Measurements from ENCODE around the gene HYAL3.
"Not testable (repeated sequence)": the region's sequence is repeated elsewhere in the genome, so short reads cannot be mapped to it uniquely, and the experiment has no call there.

HYAL3 gene

GRCh38 chr3:50312041-50312440, 12.8 kb upstream of the HYAL3 start:
- not testable (repeated sequence) for DNase-seq

DNA sequence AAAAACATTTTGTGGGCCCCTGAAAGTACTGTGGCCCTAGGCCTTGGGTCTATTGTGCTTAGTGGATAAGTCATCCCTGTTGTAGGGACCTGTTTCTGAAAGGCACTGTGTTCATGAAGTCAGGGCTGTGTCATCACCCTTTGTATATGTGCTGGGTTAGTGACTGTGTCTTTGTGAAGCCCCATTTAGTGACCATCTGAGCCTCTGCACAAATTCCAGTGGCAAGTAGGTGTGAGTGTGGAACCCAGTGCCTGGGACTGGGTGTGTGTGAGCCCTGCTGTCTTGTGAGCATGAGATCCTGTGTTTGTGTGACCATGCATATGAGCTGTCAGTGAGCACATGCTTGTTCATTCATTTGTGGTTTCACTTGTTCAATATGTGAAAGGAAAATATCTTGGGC, 5.4 kb upstream of the HYAL3 start:
- DNase-seq: no peak

- no peak for DNase-seq
Measured at GRCh38 chr3:50303013-50303815, 4.0 kb upstream of the HYAL3 start, which contains the start of gene HYAL1. Gene HYAL1, minus strand, starts transcription at chr3:50303574. Its CDS starts 618 bp downstream, at chr3:50302956.

DNA sequence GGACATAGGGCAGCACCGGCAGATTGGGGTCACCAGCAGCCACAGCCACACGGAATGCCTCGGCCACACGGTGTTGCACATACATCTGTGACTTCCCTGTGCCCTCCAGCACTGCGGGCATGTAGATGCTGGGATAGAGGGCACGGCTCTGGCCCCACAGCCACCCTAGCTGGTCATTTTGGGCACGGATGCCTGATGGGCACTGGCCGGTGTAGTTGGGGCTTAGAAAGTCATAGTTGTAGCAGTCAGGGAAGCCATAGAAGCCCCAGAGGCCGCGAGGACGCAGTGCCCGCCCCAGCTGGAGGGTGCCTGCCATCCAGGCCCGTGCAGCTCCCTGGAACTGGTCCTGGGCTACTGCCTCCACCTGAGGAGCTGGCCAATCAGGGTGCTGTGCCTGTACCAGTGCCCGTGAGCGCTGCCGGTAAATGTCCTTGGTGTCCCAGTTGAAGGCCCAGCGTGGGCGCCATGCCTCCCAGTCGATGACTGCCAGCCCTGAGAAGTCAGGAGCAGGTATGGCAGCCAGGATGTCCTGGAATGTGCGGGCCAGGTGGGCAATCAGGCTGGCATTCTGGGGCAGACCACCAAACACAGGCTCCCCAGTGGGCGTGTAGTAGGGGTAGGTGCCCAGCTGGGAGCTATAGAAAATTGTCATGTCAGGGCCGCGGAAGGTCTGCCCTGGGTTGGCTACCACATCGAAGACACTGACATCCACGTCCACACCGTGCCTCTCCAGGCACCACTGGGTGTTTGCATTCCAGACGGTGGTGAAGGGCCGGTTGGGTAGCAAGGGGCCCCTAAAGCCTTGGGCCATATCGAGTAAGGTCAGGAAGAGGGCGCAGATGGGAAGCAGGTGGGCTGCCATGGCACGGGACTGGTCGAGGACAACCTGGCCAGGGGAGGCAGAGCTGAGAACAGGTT, 3.1 kb upstream of the HYAL3 start:
- DNase-seq: no peak

- no peak for DNase-seq
Measured at GRCh38 chr3:50300681-50301254, 1.6 kb upstream of the HYAL3 start.

DNA sequence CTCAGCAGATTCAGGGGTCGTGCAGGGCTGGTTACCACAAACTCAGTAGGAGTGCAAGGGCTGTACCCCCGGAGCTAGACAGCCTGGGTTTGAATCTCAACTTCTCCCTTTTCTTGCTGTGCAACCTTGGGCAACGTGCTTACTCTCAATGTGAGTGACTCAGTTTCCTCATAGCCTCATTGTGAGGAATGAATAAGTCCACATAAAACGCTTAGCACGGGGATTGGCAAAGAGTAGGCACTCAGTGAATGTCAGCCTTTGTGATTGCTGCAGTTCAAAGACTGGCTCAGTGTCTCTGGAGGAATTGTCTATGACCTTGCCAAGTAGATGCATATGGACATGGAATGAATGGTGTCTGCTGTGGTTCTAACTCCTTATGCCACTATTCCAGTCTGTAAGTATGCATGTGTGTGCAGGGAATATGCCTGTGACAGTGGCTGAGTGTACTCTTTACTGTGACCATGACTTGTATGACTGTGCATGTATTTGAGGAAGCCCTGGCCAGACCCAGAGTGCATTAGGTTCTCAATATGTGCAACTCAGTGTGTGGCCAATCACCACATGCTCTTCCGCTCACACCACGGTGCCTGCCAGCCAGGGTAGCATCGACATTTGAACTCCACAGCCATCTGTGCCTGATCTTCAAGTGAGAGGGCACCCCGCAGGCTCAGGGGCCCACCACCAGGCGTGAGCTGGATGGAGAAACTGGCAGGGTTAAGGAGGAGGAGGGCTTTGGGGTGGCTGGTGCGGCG, 900 bp upstream of the HYAL3 start:
- no peak for DNase-seq

GRCh38 chr3:50299638-50299928, 378 bp upstream of the HYAL3 start:
- DNase-seq: no peak

DNA sequence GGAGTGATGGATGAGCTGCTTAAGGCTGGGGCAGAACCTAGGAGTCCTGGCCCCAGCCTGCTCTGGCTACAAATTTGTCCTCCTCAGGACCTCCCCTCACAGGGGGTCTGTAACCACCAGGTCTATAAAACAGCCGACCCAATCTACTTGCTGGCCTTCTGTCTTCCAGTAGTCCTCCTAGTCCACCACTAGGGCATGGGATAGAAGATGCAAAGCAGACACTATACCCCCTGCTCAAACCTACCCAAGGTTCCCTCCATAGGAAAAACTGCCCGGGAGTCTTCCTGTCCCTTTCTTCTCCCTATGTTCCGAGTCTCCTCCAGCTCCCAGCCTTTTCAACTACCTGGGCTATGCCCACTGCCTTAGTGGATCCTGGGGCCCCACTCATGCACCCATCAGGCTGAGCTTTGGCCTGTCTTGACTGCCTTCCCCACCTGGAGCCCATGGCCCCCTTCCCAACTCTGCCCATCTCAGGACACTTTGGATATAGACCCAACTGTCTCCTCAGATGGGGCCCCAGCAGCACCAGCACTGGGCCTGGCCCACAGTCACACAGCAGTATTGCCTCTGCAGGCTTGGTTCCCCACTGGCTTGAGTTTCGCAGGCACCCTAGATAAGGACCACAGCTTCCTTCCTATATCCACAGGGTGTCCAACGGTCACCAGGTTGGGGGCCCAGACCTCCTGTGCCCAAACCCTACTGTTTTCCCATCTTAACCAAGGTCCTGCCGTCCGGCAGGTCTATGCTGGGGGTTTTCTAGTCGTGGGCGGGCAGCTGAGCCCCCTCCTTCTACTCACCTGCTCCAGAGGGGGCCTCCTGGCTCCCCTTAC, 1.1 kb downstream of the HYAL3 start:
- DNase-seq: no peak

DNA sequence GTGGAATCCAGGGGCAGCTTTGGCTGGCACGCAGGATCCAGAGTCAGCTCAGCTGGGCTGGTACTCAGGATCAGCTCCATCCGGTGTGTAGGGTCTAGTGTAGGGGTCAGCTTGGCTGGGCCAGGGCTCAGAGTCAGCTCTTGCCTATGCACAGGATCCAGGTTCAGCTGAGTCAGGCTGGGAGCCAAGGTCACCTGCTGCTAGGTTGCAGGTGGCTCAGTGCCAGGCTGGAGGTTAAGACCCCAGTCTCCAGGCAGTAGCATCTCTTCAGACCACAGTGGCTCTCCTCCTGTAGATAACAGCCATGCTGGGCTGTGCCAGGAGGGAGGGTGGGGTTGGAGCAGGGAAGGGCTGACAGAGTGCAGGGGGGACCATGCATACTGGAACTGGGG, 1.8 kb downstream of the HYAL3 start:
- no peak for DNase-seq

GRCh38 chr3:50296721-50297383, 2.4 kb downstream of the HYAL3 start:
- no peak for DNase-seq

DNA sequence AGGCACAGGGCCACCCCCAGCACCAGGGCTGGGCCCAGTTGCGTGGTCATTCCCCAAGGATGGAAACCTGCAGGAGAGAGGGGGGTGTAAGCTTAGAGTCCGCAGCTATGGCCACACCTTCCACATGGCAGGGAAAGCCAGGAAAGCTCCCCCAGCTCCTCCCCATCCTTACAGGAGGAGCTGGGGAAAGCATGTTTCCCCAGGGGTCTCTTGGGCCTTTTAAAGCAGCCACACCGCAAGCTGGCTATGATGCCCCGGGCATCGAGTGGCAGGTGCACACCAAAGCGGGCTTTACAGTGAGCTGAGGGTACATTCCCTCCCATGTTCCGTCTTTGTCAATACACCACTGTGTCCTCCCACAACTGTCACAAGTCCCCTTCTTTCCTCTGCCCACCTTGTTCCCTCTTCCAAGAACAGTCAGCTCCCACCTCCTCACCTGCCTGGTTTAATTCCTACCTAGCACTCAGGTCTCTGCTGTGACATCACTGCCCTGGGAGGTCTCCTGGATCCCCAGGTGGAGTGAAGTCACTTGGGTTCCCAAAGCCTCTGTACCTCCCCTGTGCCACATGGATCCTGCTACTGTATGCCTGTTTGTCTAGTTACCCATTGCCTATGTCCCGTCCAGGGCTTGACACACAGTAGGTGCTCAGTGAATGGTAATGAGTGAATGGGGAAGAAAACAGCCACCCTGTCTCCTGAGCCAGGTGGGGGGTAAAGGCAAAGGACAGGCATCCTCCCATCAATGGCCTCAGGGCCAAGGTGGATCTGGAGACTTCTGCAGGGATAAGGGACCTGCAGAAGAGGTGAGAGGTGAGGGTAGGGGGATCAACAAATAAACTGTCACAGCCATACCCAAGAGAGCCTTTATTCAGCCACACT, 3.4 kb downstream of the HYAL3 start:
- no peak for DNase-seq

GRCh38 chr3:50294492-50295403, 4.5 kb downstream of the HYAL3 start:
- DNase-seq: no peak

- DNase-seq: no peak
Measured at GRCh38 chr3:50294089-50294488, 5.1 kb downstream of the HYAL3 start.

GRCh38 chr3:50293079-50293801, 6.0 kb downstream of the HYAL3 start:
- no peak for DNase-seq

- DNase-seq: peak; percentile 96
Measured at GRCh38 chr3:50292159-50293078, 6.8 kb downstream of the HYAL3 start, which contains the start of gene IFRD2. Gene IFRD2, minus strand, starts transcription at chr3:50292429. Its CDS starts 155 bp downstream, at chr3:50292274.

DNA sequence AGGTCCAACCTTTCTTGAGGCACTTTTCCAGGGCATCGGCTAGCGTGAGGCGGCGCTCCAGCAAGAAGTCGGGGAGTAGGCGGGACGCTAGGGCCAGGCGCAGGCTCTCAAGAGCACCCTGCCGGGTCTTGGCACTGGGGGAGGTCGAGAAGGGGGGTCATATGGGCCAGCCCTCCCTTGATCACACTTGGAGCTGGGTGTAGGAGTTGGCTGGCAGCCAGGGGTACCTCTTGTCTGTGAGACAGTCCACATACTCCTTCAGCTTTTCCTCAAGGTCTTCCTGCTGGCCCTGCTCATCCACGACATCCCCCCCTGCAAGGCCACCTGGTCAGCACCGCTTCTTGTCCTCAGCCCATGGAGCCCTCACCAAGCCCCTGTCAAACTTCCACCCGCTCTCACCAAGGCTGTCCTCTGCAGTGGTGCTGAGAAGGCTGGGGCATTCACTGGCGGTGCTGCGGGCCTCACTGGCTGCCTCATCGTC, 9.0 kb downstream of the HYAL3 start:
- no peak for DNase-seq

GRCh38 chr3:50289130-50289529, 10.1 kb downstream of the HYAL3 start:
- no peak for DNase-seq

Data from activated naive CD4-positive, alpha-beta T cell treated with Interleukin-2 at 50 U/mL for 16 hours (primary cell).